CD4-positive, alpha-beta T cell (primary cell): ENCODE measurements around the gene NKAIN4. TPM values are rescaled to one million over a fixed set of nuclear protein-coding genes. Genes with fewer than 3 reads are reported as not detected.

Source experiments
- ATAC-seq: fragments of 200-7000 bp; cut with Tn5 transposase; one replicate; pipeline ENCODE4 v1.10.0; 2022; ENCODE audit warnings: mild to moderate bottlenecking; ENCODE audit not compliant: poor library complexity
- CTCF ChIA-PET: fragments of 350-600 bp; sonication (Branson Sonifier 250); formaldehyde crosslinking; loops from one replicate; lab custom pipeline; 2021; ENCODE audit warnings: antibody characterized with exemption, inconsistent platforms; lab: Charles Lee
- POLR2A ChIA-PET: fragments of 350-600 bp; sonication (Branson Sonifier 250); formaldehyde crosslinking; loops from one replicate; lab custom pipeline; 2021; ENCODE audit warnings: antibody characterized with exemption, inconsistent platforms; lab: Charles Lee
- DNase-seq, 14 experiments: peaks; one replicate each; pipeline ENCODE4 v3.0.0-alpha.2; 2013 to 2020; ENCODE audit warnings: mixed read lengths in 2 of 14
- H3K27ac ChIP-seq, 2 donors: one replicate each; pipeline versions ENCODE4 v1.5.1 to v1.7.0; 2013; ENCODE audit warnings: low read length in 2 of 2, low read depth in 1 of 2, mild to moderate bottlenecking in 1 of 2
- H3K27me3 ChIP-seq, 2 experiments: 1 replicate in 1 of 2; 2 replicates in 1 of 2; pipeline versions ENCODE4 v1.6.1 to v1.7.0; 2013; ENCODE audit warnings: low read length in 2 of 2, control low read depth in 1 of 2, mild to moderate bottlenecking in 1 of 2, moderate library complexity in 1 of 2; ENCODE audit not compliant: insufficient read depth in 2 of 2, control insufficient read depth in 1 of 2
- H3K36me3 ChIP-seq: one replicate; pipeline ENCODE4 v1.6.1; 2013; ENCODE audit warnings: low read length, control low read depth; ENCODE audit not compliant: insufficient read depth
- H3K4me1 ChIP-seq: one replicate; pipeline ENCODE4 v1.6.1; 2013; ENCODE audit warnings: low read length, control low read depth; ENCODE audit not compliant: insufficient read depth
- H3K4me3 ChIP-seq: one replicate; pipeline ENCODE4 v1.5.1; 2013; ENCODE audit warnings: mild to moderate bottlenecking, low read length, moderate library complexity
- H3K9me3 ChIP-seq, 2 experiments: 1 replicate in 1 of 2; 2 replicates in 1 of 2; pipeline versions ENCODE4 v1.6.1 to v1.7.0; 2013; ENCODE audit warnings: low read length in 2 of 2, mild to moderate bottlenecking in 2 of 2, control low read depth in 1 of 2, moderate library complexity in 1 of 2; ENCODE audit not compliant: control insufficient read depth in 1 of 2, insufficient read depth in 1 of 2
- H3K27ac Mint-ChIP-seq: one replicate; pipeline ENCODE4 v1.8.0; 2020; ENCODE audit warnings: mixed read lengths
- H3K27me3 Mint-ChIP-seq: one replicate; pipeline ENCODE4 v1.8.0; 2021; ENCODE audit warnings: mixed read lengths
- H3K36me3 Mint-ChIP-seq: one replicate; pipeline ENCODE4 v1.8.0; 2021; ENCODE audit warnings: low read depth, mixed read lengths
- H3K4me1 Mint-ChIP-seq: one replicate; pipeline ENCODE4 v1.8.0; 2021; ENCODE audit warnings: low read depth, mixed read lengths
- H3K4me3 Mint-ChIP-seq: one replicate; pipeline ENCODE4 v1.8.0; 2020; ENCODE audit warnings: mild to moderate bottlenecking, mixed read lengths
- H3K9me3 Mint-ChIP-seq: one replicate; pipeline ENCODE4 v1.8.0; 2020; ENCODE audit warnings: mixed read lengths
- intact Hi-C, 2 experiments: fragments of 100-400 bp; cut with DNase I in 1 of 2; cut with micrococcal nuclease in 1 of 2; formaldehyde crosslinking; loops; one replicate each; pipeline versions ENCODE4 v1.15.1 to v1.9.0; 2023 to 2025; cut with DNase I, micrococcal nuclease
- total RNA-seq, 174 experiments: library from RNA in 2 of 174; stranded (reverse) in 2 of 174; gene quantifications; one replicate each; pipeline ENCODE4 v1.2.3 and lab custom pipeline; 2021 to 2026
- TF ChIP-seq, protein P1 (sequence below): fragments of 200-600 bp; IDR thresholded peaks from one replicate; pipeline ENCODE4 v1.8.0; 2022; ENCODE audit warnings: antibody characterized with exemption, mild to moderate bottlenecking

NKAIN4 gene
- total RNA-seq, 2 experiments from 2014 or later, result not detected

DNA sequence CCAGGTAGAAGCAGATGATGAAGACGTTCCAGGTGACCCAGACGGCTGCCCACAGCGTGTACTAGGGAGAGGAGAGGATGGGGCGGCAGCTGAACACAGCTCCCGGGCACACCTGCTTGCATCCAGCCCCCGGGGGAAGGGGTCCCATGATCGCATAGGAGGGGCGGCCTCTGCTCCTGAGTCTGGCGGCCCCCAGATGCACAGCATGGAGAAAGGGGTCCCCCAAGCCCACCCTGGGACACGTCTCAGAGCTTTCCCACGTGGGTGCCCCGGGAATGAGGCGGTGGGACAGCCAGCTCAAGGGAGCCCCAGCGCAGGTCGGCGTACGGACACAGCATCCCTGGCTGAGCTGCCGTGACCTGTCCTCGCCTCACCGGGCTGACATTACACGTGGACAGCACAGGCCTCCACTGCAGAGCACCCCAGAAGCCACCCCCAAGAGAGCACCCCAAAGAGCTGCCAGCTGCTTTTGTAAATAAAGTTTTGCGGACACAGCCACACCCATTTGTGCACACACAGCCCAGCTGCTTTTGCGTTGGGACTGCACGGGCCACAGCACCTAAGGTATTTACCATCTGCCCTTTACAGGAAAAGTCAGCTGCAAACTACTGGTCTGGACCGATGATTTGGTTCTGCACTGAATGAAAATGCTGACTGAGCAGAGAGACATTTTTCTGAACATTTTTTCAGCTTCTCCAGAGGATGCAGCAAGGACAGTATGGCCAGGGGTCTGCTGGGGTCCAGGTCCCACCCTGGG is 5.2 kb downstream of the NKAIN4 start:
- Histone ChIP-seq H3K4me3 (no peak overlapping the region), H3K27ac (no peak overlapping the region), H3K9me3 (peaks cover 0 to 8% of the 10 kb centered on the region in 2 experiments), H3K27me3 (peaks cover 23 to 39% of the 10 kb centered on the region in 2 experiments), H3K36me3 (no peaks in the 10 kb centered on the region), H3K4me1 (peaks cover 14% of the 10 kb centered on the region)
- ChIA-PET CTCF (no interaction called here), POLR2A (no interaction called here)
- no peak overlapping the region for H3K4me3 Mint-ChIP-seq
- intact Hi-C loops, result no loop called here
- no peak for ATAC-seq
- no peaks in the 10 kb centered on the region for H3K36me3 Mint-ChIP-seq
- TF ChIP-seq, protein P1, sequence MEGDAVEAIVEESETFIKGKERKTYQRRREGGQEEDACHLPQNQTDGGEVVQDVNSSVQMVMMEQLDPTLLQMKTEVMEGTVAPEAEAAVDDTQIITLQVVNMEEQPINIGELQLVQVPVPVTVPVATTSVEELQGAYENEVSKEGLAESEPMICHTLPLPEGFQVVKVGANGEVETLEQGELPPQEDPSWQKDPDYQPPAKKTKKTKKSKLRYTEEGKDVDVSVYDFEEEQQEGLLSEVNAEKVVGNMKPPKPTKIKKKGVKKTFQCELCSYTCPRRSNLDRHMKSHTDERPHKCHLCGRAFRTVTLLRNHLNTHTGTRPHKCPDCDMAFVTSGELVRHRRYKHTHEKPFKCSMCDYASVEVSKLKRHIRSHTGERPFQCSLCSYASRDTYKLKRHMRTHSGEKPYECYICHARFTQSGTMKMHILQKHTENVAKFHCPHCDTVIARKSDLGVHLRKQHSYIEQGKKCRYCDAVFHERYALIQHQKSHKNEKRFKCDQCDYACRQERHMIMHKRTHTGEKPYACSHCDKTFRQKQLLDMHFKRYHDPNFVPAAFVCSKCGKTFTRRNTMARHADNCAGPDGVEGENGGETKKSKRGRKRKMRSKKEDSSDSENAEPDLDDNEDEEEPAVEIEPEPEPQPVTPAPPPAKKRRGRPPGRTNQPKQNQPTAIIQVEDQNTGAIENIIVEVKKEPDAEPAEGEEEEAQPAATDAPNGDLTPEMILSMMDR, result no peak
- no peak for DNase-seq
- peaks cover 44% of the 10 kb centered on the region for H3K27me3 Mint-ChIP-seq
- peaks cover 6% of the 10 kb centered on the region for H3K4me1 Mint-ChIP-seq
- no peaks in the 10 kb centered on the region for H3K9me3 Mint-ChIP-seq
- no peak overlapping the region for H3K27ac Mint-ChIP-seq

DNA sequence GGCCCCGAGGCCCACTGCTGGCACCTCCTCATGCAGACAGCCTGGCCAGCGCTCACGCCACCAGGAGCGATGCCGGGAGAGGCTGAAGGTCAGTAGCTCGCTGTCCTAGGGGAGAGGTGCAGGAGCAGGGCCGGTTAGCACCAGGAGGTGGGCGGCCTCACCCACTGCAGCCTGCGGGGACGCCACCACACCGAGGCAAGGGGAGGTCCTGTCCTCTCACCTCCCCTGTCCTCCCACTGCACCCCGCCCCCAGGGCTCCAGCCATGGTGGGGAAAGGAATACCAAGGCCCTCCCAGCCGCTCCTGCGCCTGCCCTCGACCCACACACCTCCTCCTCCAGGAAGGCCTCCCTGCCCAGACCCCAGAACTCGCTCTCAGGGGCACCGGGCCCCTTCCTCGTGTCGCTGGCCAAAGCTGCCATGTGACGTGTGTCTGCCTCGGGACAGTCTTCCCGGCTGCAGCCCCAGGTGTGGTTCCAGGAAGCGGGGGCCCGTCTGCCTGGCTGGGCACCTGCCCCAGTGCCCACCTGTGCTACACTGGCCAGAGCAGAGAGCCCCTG is 6.5 kb downstream of the NKAIN4 start:
- TF ChIP-seq, protein P1, result no peak
- H3K27me3 ChIP-seq, result peaks cover 15 to 32% of the 10 kb centered on the region in 2 experiments
- no peak for DNase-seq
- intact Hi-C loops, result no loop called here
- Mint-ChIP-seq H3K4me3 (no peak overlapping the region), H3K27ac (no peak overlapping the region), H3K36me3 (no peaks in the 10 kb centered on the region), H3K27me3 (peaks cover 38% of the 10 kb centered on the region), H3K4me1 (peaks cover 3% of the 10 kb centered on the region), H3K9me3 (no peaks in the 10 kb centered on the region)
- no peaks in the 10 kb centered on the region for H3K9me3 ChIP-seq
- H3K4me3 ChIP-seq, result no peak overlapping the region
- H3K36me3 ChIP-seq, result no peaks in the 10 kb centered on the region
- ChIA-PET POLR2A (no interaction called here), CTCF (no interaction called here)
- ATAC-seq, result no peak
- peaks cover 6% of the 10 kb centered on the region for H3K4me1 ChIP-seq
- no peak overlapping the region for H3K27ac ChIP-seq

DNA sequence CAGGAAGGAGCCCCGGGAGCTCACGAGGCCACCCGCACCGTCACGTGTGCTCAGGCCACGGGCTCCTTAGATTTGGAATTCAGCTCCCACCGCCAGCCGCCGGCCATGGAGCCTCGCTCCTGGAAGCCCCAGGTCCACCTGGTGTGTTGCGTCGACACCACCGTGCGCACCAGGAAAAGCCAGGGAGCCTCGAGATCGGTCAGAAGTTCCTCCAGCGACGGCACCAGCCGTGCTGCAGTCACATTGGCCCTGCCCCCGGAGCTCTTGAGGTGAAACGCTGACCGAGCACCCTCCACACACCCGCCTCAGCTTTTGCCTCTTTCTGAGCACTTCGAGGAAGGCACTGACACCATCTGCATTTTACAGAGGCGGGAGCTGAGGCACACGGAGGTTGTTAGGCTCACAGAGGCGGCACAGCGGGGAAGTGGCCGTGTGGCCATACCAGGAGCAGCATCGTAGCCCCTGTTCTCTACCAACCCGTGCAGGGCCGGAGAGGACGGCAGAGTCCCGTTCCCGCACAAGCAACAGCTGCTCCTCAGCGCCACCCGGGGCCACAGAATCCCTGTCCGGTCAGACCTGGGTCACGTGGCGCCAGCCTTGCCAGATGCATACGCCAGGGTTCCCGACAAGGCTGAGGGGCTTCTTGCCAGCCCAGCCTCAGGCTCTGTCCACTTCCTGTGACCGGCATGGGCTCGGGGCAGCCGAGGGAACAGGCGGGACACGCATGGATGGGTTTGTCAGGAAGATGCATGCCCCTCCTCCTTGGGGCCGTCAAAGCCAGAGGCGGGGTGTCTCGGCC is 7.6 kb downstream of the NKAIN4 start:
- no peak overlapping the region for H3K4me3 ChIP-seq
- Mint-ChIP-seq H3K27ac (no peak overlapping the region), H3K27me3 (peaks cover 36% of the 10 kb centered on the region), H3K9me3 (no peaks in the 10 kb centered on the region), H3K36me3 (no peaks in the 10 kb centered on the region), H3K4me3 (no peak overlapping the region), H3K4me1 (no peaks in the 10 kb centered on the region)
- CTCF ChIA-PET, result no interaction called here
- POLR2A ChIA-PET, result no interaction called here
- TF ChIP-seq, protein P1, result no peak
- H3K27me3 ChIP-seq, result peaks cover 5 to 21% of the 10 kb centered on the region in 2 experiments
- DNase-seq (no peak), ATAC-seq (no peak)
- no peaks in the 10 kb centered on the region for H3K9me3 ChIP-seq
- intact Hi-C loops, result no loop called here
- no peak overlapping the region for H3K27ac ChIP-seq
- no peaks in the 10 kb centered on the region for H3K36me3 ChIP-seq
- peaks cover 5% of the 10 kb centered on the region for H3K4me1 ChIP-seq
